ENCODE data around the gene KBTBD12.

- no peak for TF ChIP-seq POLR2A (IDR thresholded peaks at IDR 0.05; ENCODE audit: extremely low read depth, insufficient read length)
- TF ChIP-seq CTCF (IDR thresholded peaks at IDR 0.05; ENCODE audit: low read depth, low read length): no peak
- no peak for TF ChIP-seq MYC (IDR thresholded peaks at IDR 0.05; ENCODE audit: low read depth, low read length)
- TF ChIP-seq MAX (IDR thresholded peaks at IDR 0.05; ENCODE audit: low read depth, low read length): no peak
These were observed 46.9 kb downstream of the KBTBD12 start for GRCh38 chr3:127961963-127962362.

Measured in NB4 (cell line).